HFF-Myc (cell line): ENCODE measurements around the gene NPPA.

Source experiments
- DNase-seq: peaks from one replicate; pipeline ENCODE4 v3.0.0-alpha.2; 2011; ENCODE audit warnings: low read depth; ENCODE audit errors: extremely low read depth
- H3K4me3 ChIP-seq: replicated peaks from 2 replicates; pipeline ENCODE4 v1.5.1; 2011; ENCODE audit warnings: low read depth, mild to moderate bottlenecking, control low read depth, low read length
- TF ChIP-seq, protein P1 (sequence below): IDR thresholded peaks from 2 replicates; pipeline ENCODE4 v1.5.1; 2012; ENCODE audit warnings: mild to moderate bottlenecking, low read depth, low read length, control low read depth; ENCODE audit errors: missing control alignments

The NPPA gene

DNA sequence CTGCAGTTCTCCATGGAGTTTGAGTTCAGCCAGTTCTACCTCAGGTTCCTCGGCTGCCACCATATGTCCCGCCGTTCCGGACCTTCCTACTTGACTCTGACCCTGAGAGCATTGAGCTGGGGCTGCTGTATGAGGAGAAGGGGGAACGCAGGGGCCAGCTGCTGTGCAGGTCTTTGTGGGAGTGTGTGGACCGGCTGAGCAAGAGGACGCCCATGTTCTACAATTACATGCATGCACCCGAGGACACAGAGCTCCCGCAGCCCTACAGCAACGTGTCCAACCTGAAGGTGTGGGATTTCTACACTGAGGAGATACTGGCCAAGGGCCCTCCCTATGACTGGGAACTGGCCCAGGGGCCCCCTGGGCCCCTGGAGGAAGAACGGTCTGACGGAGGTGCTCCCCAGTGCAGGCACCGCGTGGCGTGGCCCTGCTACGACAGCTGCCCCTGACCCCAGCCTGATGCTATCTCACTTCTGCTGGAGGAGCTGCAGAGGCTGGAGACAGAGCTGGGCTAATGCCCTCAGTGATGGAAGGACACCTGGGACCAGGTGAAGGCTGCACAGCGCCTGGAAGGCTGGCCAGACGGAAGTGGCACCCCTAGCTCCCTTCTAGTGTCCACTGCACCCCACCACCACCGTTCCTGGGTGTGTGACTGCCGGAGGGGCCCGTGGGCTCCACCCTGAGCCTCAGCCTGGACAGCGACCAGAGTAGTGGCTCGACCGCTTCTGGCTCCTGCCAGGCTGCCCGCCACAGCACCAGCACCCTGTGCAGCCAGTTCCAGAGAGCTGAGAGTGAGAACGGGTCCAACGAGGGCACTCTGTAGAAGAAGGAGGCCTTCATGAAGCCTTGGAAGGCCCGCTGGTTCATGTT is 32.0 kb upstream of the NPPA start:
- no peak overlapping the region for H3K4me3 ChIP-seq
- DNase-seq = no peak
- TF ChIP-seq, protein P1, sequence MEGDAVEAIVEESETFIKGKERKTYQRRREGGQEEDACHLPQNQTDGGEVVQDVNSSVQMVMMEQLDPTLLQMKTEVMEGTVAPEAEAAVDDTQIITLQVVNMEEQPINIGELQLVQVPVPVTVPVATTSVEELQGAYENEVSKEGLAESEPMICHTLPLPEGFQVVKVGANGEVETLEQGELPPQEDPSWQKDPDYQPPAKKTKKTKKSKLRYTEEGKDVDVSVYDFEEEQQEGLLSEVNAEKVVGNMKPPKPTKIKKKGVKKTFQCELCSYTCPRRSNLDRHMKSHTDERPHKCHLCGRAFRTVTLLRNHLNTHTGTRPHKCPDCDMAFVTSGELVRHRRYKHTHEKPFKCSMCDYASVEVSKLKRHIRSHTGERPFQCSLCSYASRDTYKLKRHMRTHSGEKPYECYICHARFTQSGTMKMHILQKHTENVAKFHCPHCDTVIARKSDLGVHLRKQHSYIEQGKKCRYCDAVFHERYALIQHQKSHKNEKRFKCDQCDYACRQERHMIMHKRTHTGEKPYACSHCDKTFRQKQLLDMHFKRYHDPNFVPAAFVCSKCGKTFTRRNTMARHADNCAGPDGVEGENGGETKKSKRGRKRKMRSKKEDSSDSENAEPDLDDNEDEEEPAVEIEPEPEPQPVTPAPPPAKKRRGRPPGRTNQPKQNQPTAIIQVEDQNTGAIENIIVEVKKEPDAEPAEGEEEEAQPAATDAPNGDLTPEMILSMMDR = no peak

DNA sequence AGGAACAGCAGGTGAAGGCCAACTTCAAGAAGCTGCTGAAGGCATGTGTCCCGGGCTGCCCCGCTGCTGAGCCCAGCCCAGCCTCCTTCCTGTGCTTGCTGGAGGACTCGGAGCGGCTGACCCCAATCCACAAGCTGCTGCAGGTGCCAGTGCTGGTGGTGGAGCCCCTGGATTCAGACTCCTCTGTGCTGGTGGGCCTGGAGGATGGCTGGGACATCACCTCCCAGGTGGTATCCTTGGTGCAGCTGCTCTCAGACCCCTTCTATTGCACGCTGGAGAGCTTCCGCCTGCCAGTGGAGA is 31.3 kb upstream of the NPPA start:
- no peak for DNase-seq
- H3K4me3 ChIP-seq = no peak overlapping the region
- TF ChIP-seq, protein P1 = no peak

DNA sequence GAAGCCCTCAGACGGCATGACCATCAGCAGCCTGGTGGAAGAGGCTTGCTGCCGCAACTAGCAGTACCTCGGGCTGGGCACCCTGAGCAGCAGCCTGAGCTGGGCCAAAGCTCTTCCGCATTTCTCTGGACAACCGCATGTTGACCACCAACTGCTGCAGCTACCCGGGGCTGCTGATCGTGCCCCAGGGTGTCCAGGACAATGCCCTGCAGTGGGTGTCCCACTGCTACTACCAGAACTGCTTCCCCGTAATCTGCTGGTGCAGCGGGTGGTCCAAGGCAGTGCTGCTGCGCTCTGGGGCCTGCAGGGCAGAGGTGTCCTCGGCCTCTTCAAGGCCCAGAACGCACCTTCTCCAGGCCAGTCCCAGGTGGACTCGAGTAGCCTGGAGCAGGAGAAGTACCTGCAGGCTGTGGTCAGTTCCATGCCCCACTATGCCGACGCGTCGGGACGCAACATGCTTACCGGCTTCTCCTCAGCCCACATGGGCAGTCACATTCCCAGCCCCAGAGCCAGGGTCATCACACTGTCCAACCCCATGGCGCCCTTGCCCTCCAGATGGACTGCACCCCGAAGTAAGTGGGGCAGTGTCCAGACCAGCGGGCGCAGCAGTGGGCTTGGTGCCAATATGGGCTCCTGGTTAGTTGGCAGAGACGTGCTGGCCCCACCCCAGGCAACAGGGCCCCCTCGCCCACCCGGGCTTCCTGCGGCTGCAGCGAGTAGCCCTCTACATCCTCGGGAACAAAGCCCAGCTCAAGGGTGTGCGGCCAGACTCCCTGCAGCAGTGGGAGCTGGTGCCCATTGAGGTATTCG is 30.7 kb upstream of the NPPA start:
- no peak for DNase-seq
- TF ChIP-seq, protein P1 = no peak
- H3K4me3 ChIP-seq = no peak overlapping the region

DNA sequence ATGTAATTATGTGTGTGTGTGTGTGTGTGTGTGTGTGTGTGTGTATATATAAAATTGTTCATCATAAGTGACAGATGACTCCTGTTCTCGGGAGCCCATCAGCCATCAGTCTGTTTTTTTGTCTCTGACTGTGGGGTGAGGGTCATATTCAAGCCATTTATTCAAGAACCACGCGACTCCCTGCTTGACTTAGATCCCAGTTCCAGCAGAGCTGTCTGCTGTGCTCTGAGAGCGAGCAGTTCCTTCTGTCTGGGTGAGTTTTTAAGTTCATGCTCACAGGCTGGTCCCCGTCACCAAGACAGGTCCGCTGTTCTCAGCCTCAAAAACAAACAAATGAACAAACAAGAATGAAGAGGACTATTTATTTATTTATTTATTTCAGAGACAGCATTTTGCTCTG is 29.5 kb upstream of the NPPA start:
- no peak overlapping the region for H3K4me3 ChIP-seq
- no peak for DNase-seq
- TF ChIP-seq, protein P1 = no peak

DNA sequence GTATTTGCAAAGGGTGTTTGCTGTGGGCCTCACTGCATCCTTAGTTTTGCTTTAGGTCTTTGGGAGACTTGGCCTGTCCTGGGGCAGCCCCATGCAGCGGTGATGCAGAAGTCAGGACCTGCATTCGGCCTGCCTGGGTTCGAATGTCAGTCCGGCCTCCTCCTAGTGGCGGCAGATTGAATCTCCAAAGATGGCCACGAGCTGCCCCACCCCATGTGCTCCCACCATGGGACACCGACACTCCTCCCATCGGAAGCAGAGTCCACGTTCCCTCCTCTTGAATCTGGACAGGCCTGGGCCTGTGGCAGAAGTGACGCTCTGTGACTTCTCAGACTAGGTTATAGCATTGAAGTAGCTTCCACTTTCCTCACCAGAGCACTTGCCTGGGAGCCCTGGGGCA is 27.5 kb upstream of the NPPA start:
- DNase-seq = no peak
- H3K4me3 ChIP-seq = no peak overlapping the region
- TF ChIP-seq, protein P1 = no peak

DNA sequence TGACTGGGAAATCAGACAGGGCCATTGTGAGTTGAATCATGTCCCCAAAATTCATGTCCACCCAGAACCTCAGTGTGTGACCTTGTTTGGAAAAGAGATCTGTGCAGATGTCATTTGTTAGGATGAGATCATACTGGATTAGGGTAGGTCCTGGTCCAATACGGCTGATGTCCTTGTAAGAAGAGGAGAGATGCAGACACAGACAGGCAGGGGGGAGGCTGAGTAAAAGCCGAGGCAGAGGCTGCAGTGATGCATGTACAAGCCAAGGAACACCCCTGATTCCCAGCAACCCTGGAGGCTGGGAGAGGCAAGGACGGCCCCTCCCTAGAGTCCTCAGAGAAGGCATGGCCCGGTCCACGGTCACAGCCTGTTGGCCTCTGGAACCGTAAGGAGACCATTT is 27.0 kb upstream of the NPPA start:
- TF ChIP-seq, protein P1 = no peak
- H3K4me3 ChIP-seq = no peak overlapping the region
- DNase-seq = no peak

DNA sequence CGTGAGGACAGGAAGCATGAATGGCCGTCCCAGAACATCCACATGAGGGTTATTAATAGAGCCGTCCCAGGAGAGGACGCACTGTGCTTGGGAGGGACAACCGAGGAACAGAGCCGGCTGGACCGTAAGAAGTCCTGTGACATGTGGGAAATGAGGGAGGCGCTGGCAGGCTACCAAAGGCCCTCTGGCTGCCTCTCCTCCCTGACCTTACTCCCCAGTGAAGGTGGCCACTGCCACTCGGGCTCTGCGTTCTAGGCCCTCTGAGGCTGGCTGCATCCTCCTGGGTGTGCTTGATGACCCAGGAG is 26.6 kb upstream of the NPPA start:
- no peak for DNase-seq
- no peak overlapping the region for H3K4me3 ChIP-seq
- TF ChIP-seq, protein P1 = no peak
